OCI-M1 (cell line): ENCODE results near the gene SLC1A3.

Experiments
- DNase-seq: peaks from one replicate; lab custom pipeline; 2025; lab: John Stamatoyannopoulos, UW

The SLC1A3 gene

DNA sequence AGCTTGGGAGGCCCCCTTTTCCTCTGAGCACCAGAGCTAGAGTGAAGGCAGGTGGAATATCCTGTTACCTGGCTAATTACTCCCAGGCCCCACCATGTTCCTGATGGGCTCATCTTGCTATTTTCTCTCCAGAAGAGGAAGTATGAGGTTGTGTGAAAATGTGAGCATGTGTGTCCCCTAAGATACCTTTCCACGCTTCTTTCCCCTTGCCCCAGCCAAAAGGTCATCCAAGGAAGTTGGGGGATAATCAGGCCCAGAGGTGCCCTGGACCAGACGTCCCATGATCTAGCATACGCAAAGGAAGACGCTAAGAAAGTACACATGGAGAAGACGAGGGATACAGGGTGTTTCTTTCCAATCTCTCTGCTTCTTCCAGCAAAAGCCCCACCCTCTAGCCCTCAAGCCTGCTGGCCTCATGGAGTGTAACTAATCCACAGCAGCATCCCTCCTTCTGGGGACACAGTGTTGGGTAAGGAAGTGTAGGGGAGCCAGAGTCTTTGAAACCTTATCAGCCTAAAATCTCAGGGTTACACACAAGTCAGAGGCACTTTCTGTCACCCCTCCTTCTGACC is 115.3 kb downstream of the SLC1A3 start:
- no peak for DNase-seq

DNA sequence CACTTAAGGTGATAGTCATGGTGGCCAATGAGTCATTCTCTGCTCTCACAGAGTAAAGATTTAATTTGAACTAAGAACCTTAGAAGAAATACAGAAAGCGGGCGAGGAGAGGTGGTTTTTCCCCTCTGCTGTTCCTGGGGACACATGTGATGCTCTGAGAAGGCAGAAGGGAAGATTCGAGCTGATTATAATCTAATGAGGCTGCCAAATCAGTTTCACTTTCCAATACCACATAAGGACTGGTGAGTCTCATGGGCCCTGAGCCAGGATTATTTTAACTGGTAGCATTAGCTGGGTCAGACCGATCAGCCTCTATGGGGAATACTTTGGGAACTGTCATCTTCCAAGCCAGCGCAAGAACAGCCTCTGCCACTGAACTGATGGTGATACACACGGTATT is 116.5 kb downstream of the SLC1A3 start:
- peak; percentile 21 for DNase-seq

DNA sequence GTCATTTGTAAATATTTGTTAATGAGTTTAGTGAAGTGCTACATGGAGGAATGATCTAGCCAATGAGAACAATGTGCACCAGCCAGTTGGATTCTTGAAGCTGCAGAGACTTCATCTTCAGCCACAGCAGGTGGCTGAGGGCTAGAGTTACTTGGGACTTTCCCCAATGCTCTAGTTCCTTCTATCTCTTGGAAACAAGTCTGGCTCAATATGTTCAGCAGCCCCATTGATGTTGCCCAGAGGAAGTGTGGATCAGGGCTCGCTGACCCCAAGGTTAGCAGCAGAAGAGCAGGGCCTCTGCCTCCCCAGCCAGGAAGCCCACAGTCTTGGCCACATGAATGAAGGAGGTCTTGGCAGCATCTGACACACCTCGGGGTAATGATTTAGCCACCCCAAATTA is 117.5 kb downstream of the SLC1A3 start:
- DNase-seq = peak; percentile 37

DNA sequence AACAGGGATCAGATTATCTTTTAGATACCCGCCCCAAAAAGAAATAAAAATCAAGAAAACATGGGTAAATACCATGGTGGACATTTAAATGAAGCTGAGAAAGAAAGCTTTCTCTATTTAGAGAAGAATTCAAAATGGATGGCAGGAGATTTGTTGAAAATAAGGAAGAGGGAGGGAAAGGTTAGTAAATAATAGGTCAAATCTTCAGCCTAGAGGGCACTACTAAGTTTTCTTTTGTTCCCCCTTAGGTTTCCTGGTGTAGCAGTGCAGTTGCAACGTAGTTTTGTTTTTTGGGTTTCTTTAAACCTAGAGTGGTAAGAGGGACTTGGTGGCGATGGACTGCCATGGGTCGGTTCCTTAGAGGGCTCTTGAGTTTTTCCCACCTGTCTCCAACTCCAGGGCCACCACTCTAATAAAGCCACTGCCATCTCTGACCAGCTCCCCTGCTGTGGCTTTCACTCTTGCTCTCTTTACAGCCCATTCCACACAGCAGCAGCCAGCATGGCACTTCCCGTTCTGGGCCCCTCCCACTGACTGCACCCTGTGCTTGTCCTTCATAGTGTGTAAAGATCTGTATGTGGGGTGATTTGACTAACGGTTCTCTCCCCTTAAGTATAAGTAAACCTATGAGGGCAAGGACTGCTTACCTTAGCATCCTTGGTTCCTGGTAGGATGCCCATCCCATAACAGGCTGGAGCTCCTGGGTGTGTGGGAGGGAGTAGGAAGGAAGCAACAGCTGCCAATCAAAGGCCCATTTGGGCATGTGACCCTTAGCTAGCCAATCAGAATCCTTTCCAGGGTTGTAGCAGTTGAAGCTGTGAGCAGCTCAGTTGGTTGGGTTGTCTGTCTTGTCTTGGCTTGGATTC is 118.3 kb downstream of the SLC1A3 start:
- peak; percentile 98 for DNase-seq

DNA sequence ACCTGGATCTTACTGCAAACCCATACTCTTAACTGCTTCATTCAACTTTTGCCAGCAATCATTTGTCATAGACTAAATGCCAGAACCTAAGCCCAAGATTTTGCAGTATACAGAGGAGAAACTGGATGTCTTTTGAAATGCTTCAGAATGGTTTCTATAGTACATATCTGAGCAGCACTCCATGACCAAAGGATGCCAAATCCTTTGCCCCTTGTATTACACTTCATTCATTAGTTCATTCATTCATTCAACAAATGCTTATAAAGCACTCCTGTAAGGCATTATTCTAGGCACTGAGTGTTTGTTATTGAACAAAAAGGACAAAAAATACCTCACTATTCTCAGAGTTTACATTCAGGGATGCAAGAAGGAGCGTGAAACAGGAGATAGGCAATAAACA is 119.9 kb downstream of the SLC1A3 start:
- no peak for DNase-seq

DNA sequence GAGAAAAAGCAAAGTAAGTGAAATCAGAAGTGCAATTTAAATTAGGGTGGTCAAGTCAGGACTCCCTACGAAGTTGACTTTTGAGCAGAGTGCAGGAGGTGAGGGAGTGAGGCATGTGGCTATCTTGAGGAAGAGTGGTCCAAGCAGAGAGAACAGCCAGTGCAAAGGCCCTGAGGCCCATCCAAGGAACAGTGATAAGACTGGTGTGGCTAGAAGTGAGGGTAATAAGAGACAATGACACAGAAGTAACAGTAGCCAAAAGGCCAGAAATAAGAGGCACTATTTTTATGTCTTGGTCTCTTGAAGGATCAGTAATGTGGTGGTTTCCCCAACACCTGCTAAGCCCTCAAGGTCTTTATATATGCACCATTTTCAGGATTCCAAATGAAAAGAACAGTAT is 120.4 kb downstream of the SLC1A3 start:
- DNase-seq = no peak

DNA sequence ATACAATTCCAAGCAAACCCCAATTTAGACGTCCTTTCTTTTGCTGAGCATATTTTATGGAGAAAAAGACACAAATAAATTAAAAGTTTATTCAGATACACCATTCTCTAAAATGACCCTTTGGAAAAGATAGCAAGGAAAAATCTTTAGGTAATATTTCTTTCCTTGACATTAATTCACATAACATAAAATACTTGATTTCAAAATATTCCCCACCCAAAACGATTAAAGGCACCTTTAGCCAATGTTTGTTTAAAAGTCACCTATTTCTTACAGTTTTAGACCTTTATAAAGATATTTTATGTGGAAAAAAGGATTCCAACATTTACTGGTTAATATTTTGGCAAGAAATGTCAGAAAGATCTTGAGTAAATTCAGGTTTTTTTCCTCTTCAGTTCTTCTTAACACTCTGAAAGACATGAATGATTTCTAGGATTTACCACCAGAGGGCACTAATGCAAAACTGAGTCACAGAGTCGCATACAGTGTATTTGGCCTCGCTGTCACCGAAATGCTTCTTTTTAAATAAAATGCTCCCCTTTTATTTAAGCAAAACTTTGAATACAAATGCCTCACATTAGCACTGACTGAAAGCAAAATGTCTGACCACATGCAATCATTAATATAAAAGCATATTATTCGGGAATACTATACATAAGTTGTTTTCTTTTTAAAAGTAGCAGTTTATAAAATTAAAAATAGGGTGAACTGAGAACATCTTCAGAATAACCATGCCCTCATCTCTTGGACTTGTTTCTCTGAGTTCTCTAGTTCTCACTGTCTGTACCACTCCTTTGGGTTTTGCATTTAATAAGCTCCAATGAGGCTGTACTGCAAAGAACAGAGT is 122.5 kb downstream of the SLC1A3 start:
- peak; percentile 88 for DNase-seq

DNA sequence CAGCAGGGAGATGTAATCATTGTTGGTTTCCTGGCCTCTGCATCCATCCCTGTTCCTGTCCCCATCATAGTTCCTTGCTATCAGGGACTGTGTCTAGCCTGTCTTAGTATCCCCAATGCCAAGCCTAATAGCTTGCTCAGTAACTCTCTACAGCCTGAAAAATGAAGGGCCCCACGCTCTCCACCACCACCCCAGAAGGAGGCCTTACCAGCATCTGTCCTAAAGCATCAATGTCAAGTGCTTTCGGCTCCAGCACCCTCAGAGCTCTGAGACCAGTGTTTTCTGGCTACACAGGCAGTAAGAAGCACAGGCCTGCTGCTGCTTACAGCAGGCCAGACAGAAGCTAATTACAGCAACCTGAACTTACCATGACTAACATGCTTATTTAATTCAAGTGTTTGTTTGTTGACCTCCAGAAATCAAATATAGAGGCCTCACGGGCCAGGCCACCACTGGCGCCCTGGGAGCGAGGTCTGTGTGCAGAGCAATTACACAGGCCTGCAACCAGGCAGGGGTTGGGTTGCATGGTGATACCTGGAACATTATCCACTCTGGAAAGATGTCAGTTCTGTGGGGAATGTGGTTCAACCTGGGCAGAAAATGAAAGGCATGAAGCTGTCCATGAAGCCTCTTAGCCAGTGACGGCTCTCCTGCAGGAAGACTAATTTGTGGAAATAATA is 124.3 kb downstream of the SLC1A3 start:
- DNase-seq = no peak

DNA sequence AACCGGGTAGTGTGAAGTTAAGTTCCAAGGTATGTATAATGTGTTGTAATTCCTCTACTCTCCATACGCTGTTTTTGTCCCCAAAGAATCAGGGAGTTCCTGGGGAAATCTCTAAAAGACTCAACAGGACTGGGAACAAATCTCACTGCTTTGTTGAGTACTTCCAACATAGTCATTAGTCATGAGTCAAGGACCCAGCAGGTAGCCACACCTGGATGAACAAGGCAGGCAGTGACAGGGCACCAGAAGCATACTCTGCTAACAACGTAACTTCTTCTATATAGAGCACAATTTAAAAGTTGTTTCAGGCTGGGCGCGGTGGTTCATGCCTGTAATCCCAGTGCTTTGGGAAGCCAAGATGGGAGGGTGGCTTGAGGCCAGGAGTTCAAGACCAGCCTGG is 126.8 kb downstream of the SLC1A3 start:
- DNase-seq = no peak

DNA sequence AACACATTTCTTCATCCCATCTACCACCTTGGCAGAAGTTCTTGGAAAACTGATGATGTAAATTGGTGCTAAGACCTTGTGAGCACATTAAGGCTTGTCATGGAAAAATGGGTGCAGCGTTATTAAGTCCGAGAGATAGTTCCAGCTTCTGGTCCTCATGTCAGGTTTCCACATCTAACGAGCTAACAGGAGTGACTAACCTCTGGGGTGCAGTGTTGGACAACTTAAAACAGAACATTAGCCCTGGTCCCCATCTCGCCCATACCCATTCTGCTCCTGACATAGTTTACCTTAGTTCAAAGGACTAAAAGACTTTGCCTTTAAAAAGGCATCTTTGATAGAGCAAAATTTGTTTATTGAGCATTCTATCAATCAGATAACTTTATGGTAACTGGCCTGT is 128.0 kb downstream of the SLC1A3 start:
- DNase-seq = peak; percentile 77

DNA sequence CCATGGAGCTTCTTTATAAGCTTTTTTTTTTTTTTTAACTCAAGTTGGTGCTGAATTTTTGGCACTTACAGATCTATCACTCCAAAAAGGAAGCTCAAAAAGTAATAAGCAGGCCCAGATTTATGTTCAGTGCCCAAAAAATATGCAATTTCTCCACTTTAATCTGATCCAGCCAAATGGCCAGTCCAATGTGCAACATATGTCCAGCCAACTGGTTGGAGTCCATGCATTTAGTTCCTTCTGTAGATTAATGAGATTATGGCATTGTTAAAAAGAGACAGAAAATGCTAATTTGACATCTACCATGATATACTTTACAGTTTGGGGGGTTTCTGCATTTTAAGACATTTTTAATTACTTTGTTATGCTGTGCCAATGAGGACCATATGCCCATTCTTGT is 129.5 kb downstream of the SLC1A3 start:
- DNase-seq = no peak
